HepG2 (cell line): Measurements from ENCODE around the gene LARP1. TPM values are rescaled to one million over a fixed set of nuclear protein-coding genes. Genes with fewer than 3 reads are reported as not detected.

ENCODE experiments used
- ATAC-seq: fragments of 200-7000 bp; cut with Tn5 transposase; 3 replicates; pipeline ENCODE4 v1.9.1; 2020; ENCODE audit warnings: mild to moderate bottlenecking, moderate library complexity
- BruUV-seq: library from RNA; stranded (reverse); fragments of 400-500 nt; replicated peaks from 2 replicates; lab custom pipeline; 2021; lab: Mats Ljungman, UMichigan
- CTCF ChIA-PET: fragments of 300-600 bp; formaldehyde crosslinking; extraction: SDS; loops from one replicate; lab custom pipeline; 2021; ENCODE audit warnings: low total read pairs, inconsistent platforms, low intra/inter-chr PET ratio; lab: Yijun Ruan, JAX
- POLR2A ChIA-PET: fragments of 350-600 bp; sonication (Branson Sonifier 250); formaldehyde crosslinking; loops from one replicate; lab custom pipeline; 2020; ENCODE audit warnings: antibody characterized with exemption, inconsistent platforms; lab: Yijun Ruan, JAX
- DNase-seq: peaks from one replicate; pipeline ENCODE4 v3.0.0-alpha.2; 2015; ENCODE audit warnings: low spot score
- FAIRE-seq: peaks from 3 replicates; lab custom pipeline; 2011; peaks lifted over from hg19 to GRCh38; lab: Jason Lieb, UNC
- H2AFZ ChIP-seq: one replicate; pipeline ENCODE4 v1.6.1; 2011; ENCODE audit warnings: low read length, inconsistent platforms
- H3K27ac ChIP-seq: fragments of 300-600 bp; 3 replicates; pipeline ENCODE4 v1.8.0; 2011; ENCODE audit warnings: mixed run types, mild to moderate bottlenecking, mixed read lengths, low read length, inconsistent platforms; ENCODE audit not compliant: insufficient read depth; ENCODE audit errors: extremely low read length
- H3K27me3 ChIP-seq, 2 experiments: fragments of 200-600 bp in 1 of 2; 2 replicates in 1 of 2; 3 replicates in 1 of 2; pipeline versions ENCODE4 v1.6.0 to v1.8.0; 2011; ENCODE audit warnings: low read length in 2 of 2, mild to moderate bottlenecking in 2 of 2, moderate library complexity in 2 of 2, inconsistent platforms in 1 of 2; ENCODE audit not compliant: insufficient read depth in 2 of 2, control insufficient read depth in 1 of 2
- H3K36me3 ChIP-seq, 2 experiments: fragments of 200-600 bp in 1 of 2; replicated peaks in 1 of 2; 2 replicates in 1 of 2; 3 replicates in 1 of 2; pipeline versions ENCODE4 v1.5.1 to v1.8.0; 2011; ENCODE audit warnings: low read length in 2 of 2, inconsistent platforms in 1 of 2; ENCODE audit not compliant: insufficient read depth in 2 of 2, control insufficient read depth in 1 of 2
- H3K4me1 ChIP-seq: 2 replicates; pipeline ENCODE4 v1.5.1; 2012; ENCODE audit warnings: low read length, inconsistent platforms; ENCODE audit not compliant: insufficient read depth
- H3K4me2 ChIP-seq: 2 replicates; pipeline ENCODE4 v1.6.0; 2011; ENCODE audit warnings: low read depth, low read length, inconsistent platforms
- H3K4me3 ChIP-seq, 3 experiments: fragments of 200-600 bp in 1 of 3; sonication (generic), shearing (Covaris generic) in 1 of 3; replicated peaks in 1 of 3; 2 replicates each; pipeline ENCODE4 v1.5.1; 2011 to 2016; ENCODE audit warnings: low read length in 3 of 3, inconsistent platforms in 2 of 3, low read depth in 2 of 3, mild to moderate bottlenecking in 2 of 3, control low read depth in 1 of 3, mixed read lengths in 1 of 3; ENCODE audit not compliant: insufficient read depth in 1 of 3
- H3K79me2 ChIP-seq: one replicate; pipeline ENCODE4 v1.6.1; 2011; ENCODE audit warnings: low read length, inconsistent platforms; ENCODE audit not compliant: insufficient read depth
- H3K9ac ChIP-seq: 2 replicates; pipeline ENCODE4 v1.6.0; 2011; ENCODE audit warnings: mild to moderate bottlenecking, low read depth, low read length, inconsistent platforms; ENCODE audit not compliant: insufficient read depth
- H3K9me3 ChIP-seq: 2 replicates; pipeline ENCODE4 v1.5.1; 2012; ENCODE audit warnings: mild to moderate bottlenecking, low read length
- H4K20me1 ChIP-seq: 2 replicates; pipeline ENCODE4 v1.6.0; 2011; ENCODE audit warnings: inconsistent platforms, mild to moderate bottlenecking, low read length, moderate library complexity; ENCODE audit not compliant: insufficient read depth
- GATA4 ChIP-seq: sonication (generic); IDR thresholded peaks from 2 replicates; pipeline ENCODE4 v1.6.1; 2016; ENCODE audit warnings: antibody characterized with exemption, low read depth, borderline replicate concordance
- KDM1A ChIP-seq: IDR thresholded peaks from 2 replicates; pipeline ENCODE4 v1.6.1; 2016; ENCODE audit warnings: missing compliant biosample characterization
- SRF ChIP-seq: IDR thresholded peaks from 2 replicates; pipeline ENCODE4 v1.6.1; 2011; ENCODE audit warnings: mild to moderate bottlenecking, low read depth, low read length, moderate library complexity
- STAT5B ChIP-seq: sonication (generic); formaldehyde crosslinking; IDR thresholded peaks from 2 replicates; pipeline ENCODE4 v1.4.0; 2020; ENCODE audit warnings: missing genetic modification reagents
- ZEB1 ChIP-seq: IDR thresholded peaks from 2 replicates; pipeline ENCODE4 v1.6.1; 2012; ENCODE audit warnings: mild to moderate bottlenecking, low read depth, inconsistent platforms; ENCODE audit not compliant: insufficient replicate concordance
- ZNF121 ChIP-seq: sonication (generic); formaldehyde crosslinking; IDR thresholded peaks from 2 replicates; pipeline ENCODE4 v1.5.0; 2020; ENCODE audit warnings: mild to moderate bottlenecking, missing genetic modification reagents
- ZNF329 ChIP-seq: sonication (generic); formaldehyde crosslinking; IDR thresholded peaks from 2 replicates; pipeline ENCODE4 v1.9.0; 2021; ENCODE audit warnings: low read depth, mild to moderate bottlenecking, missing genetic modification reagents
- ZNF580 ChIP-seq: IDR thresholded peaks from 2 replicates; pipeline ENCODE4 v1.6.1; 2016; ENCODE audit warnings: low read depth, borderline replicate concordance
- ZNF740 ChIP-seq: sonication (generic); formaldehyde crosslinking; IDR thresholded peaks from 2 replicates; pipeline ENCODE4 v1.4.0; 2020; ENCODE audit warnings: missing genetic modification reagents
- WGBS: methylation state at CpG from one replicate; pipeline ENCODE4 v1.1.6; 2017; ENCODE audit warnings: low lambda C conversion rate; 5-methylcytosine and 5-hydroxymethylcytosine counted together
- in situ Hi-C: cut with HindIII; loops from 2 replicates; pipeline ENCODE4 v1.10.0; 2017; ENCODE audit warnings: low pct_unique_long_range_greater_than_20kb; ENCODE audit not compliant: extremely low pct_ligation_motif_present
- intact Hi-C: fragments of 100-400 bp; cut with micrococcal nuclease; formaldehyde crosslinking; loops from one replicate; pipeline ENCODE4 v1.10.0; 2022; ENCODE audit not compliant: unreplicated experiment
- polyA plus RNA-seq, 8 experiments: library from polyadenylated mRNA; depleted of rRNA in 3 of 8; stranded (reverse) in 7 of 8; unstranded in 1 of 8; fragments of >200 nt; fragmentation: Illumina TruSeq in 4 of 8; extraction: Trizol in 4 of 8; gene quantifications; 2 replicates each; pipeline versions ENCODE4 v1.2.1 to v1.2.3, GENCODE V29; 2011 to 2016; ENCODE audit warnings: low read depth in 4 of 8, missing spikeins in 1 of 8, mixed read lengths in 1 of 8; ENCODE audit not compliant: insufficient read depth in 1 of 8
- total RNA-seq, 5 experiments: library from RNA; depleted of rRNA; stranded (reverse); fragments of >200 nt; fragmentation: Illumina TruSeq; extraction: Trizol; gene quantifications; 2 replicates each; pipeline ENCODE4 v1.2.3, GENCODE V29; 2016; ENCODE audit warnings: low read depth in 1 of 5

LARP1 gene
- total and polyA plus RNA-seq, 2 of the 13 experiments (the other 11 are each of a cell fraction or from before 2014, with no cell fraction given) = 45.2 to 61.4 TPM

- Histone ChIP-seq H3K4me2 (no peak overlapping the region), H3K9me3 (no peaks in the 10 kb centered on the region), H2AFZ (no peak overlapping the region), H3K4me1 (peaks cover 74% of the 10 kb centered on the region), H3K4me3 (no peak overlapping the region), H3K9ac (no peak overlapping the region), H3K27ac (no peak overlapping the region), H3K36me3 (peaks cover 3 to 4% of the 10 kb centered on the region in 2 experiments; a peak in 4 of 5 replicates)
- no peak for DNase-seq
- POLR2A ChIA-PET = no interaction called here
- peak; percentile 9; the same call in 1 of the 3 replicates for ATAC-seq
- TF ChIP-seq STAT5B (CRISPR knock-in tag) (no peak), ZNF329 (CRISPR knock-in tag) (no peak), ZNF580 (CRISPR knock-in tag) (no peak), GATA4 (no peak), SRF (no peak), ZNF121 (CRISPR knock-in tag) (no peak), ZEB1 (no peak), KDM1A (CRISPR knock-in tag) (no peak), ZNF740 (CRISPR knock-in tag) (no peak)
- TF ChIP-seq, all 625 proteins: peak for 0
- no peak for FAIRE-seq
- CTCF ChIA-PET = no interaction called here
- in situ Hi-C loops (no loop called here), intact Hi-C loops (no loop called here)
- peaks cover 92% of the 10 kb centered on the region for H4K20me1 ChIP-seq
- no TSS peak for BruUV-seq
- WGBS = 97% methylated on average over 2 of the region's 2 CpGs
- H3K79me2 ChIP-seq = peaks cover 97% of the 10 kb centered on the region
- H3K27me3 ChIP-seq = no peaks in the 10 kb centered on the region
Observed at GRCh38 chr5:154770111-154770510, 14.9 kb downstream of the LARP1 start.
